Measurements from ENCODE around the gene CNTN2. TPM values are rescaled to one million over a fixed set of nuclear protein-coding genes. Genes with fewer than 3 reads are reported as not detected.

Gene CNTN2
- total and polyA plus RNA-seq, 2 experiments from 2014 or later, result 1.3 to 2.2 TPM

DNA sequence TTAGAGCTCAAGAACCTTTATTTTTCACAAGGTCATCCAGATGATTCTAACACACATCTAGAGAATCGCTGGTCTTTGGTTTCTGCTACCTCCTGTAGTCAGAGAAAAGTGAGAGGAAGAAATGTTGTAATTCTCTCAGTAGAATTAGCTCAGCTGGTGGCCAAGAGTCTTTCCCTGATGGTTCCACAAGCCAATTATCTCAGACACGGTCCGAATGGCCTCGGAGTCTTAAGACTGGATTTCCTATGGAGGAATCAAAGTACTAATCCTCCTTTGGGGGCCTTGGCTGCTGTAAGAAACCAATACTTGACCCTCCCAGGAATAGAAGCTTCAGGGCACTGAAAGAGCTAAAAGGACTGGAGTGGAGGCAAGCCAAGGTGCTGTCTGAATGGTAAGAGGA is 39.4 kb downstream of the CNTN2 start:
- H3K4me2 ChIP-seq, result no peak overlapping the region
- H3K27ac ChIP-seq (ENCODE audit: low read depth), result no peak overlapping the region
- Mint-ChIP-seq H3K27me3 (ENCODE audit: insufficient read depth, low read depth, poor library complexity) (no peaks in the 10 kb centered on the region), H3K4me1 (no peaks in the 10 kb centered on the region), H3K27ac (no peak overlapping the region), H3K4me3 (no peak overlapping the region), H3K36me3 (ENCODE audit: low read depth) (peaks cover 27% of the 10 kb centered on the region), H3K9me3 (no peaks in the 10 kb centered on the region)
- TF ChIP-seq, protein P1, sequence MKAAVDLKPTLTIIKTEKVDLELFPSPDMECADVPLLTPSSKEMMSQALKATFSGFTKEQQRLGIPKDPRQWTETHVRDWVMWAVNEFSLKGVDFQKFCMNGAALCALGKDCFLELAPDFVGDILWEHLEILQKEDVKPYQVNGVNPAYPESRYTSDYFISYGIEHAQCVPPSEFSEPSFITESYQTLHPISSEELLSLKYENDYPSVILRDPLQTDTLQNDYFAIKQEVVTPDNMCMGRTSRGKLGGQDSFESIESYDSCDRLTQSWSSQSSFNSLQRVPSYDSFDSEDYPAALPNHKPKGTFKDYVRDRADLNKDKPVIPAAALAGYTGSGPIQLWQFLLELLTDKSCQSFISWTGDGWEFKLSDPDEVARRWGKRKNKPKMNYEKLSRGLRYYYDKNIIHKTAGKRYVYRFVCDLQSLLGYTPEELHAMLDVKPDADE (IDR thresholded peaks at IDR 0.05), result no peak
- TF ChIP-seq, protein P2, sequence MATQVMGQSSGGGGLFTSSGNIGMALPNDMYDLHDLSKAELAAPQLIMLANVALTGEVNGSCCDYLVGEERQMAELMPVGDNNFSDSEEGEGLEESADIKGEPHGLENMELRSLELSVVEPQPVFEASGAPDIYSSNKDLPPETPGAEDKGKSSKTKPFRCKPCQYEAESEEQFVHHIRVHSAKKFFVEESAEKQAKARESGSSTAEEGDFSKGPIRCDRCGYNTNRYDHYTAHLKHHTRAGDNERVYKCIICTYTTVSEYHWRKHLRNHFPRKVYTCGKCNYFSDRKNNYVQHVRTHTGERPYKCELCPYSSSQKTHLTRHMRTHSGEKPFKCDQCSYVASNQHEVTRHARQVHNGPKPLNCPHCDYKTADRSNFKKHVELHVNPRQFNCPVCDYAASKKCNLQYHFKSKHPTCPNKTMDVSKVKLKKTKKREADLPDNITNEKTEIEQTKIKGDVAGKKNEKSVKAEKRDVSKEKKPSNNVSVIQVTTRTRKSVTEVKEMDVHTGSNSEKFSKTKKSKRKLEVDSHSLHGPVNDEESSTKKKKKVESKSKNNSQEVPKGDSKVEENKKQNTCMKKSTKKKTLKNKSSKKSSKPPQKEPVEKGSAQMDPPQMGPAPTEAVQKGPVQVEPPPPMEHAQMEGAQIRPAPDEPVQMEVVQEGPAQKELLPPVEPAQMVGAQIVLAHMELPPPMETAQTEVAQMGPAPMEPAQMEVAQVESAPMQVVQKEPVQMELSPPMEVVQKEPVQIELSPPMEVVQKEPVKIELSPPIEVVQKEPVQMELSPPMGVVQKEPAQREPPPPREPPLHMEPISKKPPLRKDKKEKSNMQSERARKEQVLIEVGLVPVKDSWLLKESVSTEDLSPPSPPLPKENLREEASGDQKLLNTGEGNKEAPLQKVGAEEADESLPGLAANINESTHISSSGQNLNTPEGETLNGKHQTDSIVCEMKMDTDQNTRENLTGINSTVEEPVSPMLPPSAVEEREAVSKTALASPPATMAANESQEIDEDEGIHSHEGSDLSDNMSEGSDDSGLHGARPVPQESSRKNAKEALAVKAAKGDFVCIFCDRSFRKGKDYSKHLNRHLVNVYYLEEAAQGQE (IDR thresholded peaks at IDR 0.05; ENCODE audit: unreplicated experiment), result no peak
- TF ChIP-seq STAT1 (IDR thresholded peaks at IDR 0.05; ENCODE audit: unreplicated experiment), result no peak
- no peak for TF ChIP-seq EZH2 (IDR thresholded peaks at IDR 0.05; ENCODE audit: low read depth, unreplicated experiment)
- TF ChIP-seq EZH2phosphoT487 (IDR thresholded peaks at IDR 0.05; ENCODE audit: unreplicated experiment), result no peak
- TF ChIP-seq CREB1 (CRISPR knock-in tag; IDR thresholded peaks at IDR 0.05; ENCODE audit: low read depth), result no peak
- TF ChIP-seq NANOG (IDR thresholded peaks at IDR 0.05; ENCODE audit: borderline replicate concordance), result no peak
- TF ChIP-seq ZNF331 (CRISPR knock-in tag; IDR thresholded peaks at IDR 0.05; ENCODE audit: low read depth), result no peak
- no peak for TF ChIP-seq POLR2AphosphoS5 (IDR thresholded peaks at IDR 0.05; ENCODE audit: low read depth)
- no peak for TF ChIP-seq JUNB (IDR thresholded peaks at IDR 0.05; ENCODE audit: unreplicated experiment)
- TF ChIP-seq ZNF114 (CRISPR knock-in tag; IDR thresholded peaks at IDR 0.05), result no peak
- TF ChIP-seq, protein P3, sequence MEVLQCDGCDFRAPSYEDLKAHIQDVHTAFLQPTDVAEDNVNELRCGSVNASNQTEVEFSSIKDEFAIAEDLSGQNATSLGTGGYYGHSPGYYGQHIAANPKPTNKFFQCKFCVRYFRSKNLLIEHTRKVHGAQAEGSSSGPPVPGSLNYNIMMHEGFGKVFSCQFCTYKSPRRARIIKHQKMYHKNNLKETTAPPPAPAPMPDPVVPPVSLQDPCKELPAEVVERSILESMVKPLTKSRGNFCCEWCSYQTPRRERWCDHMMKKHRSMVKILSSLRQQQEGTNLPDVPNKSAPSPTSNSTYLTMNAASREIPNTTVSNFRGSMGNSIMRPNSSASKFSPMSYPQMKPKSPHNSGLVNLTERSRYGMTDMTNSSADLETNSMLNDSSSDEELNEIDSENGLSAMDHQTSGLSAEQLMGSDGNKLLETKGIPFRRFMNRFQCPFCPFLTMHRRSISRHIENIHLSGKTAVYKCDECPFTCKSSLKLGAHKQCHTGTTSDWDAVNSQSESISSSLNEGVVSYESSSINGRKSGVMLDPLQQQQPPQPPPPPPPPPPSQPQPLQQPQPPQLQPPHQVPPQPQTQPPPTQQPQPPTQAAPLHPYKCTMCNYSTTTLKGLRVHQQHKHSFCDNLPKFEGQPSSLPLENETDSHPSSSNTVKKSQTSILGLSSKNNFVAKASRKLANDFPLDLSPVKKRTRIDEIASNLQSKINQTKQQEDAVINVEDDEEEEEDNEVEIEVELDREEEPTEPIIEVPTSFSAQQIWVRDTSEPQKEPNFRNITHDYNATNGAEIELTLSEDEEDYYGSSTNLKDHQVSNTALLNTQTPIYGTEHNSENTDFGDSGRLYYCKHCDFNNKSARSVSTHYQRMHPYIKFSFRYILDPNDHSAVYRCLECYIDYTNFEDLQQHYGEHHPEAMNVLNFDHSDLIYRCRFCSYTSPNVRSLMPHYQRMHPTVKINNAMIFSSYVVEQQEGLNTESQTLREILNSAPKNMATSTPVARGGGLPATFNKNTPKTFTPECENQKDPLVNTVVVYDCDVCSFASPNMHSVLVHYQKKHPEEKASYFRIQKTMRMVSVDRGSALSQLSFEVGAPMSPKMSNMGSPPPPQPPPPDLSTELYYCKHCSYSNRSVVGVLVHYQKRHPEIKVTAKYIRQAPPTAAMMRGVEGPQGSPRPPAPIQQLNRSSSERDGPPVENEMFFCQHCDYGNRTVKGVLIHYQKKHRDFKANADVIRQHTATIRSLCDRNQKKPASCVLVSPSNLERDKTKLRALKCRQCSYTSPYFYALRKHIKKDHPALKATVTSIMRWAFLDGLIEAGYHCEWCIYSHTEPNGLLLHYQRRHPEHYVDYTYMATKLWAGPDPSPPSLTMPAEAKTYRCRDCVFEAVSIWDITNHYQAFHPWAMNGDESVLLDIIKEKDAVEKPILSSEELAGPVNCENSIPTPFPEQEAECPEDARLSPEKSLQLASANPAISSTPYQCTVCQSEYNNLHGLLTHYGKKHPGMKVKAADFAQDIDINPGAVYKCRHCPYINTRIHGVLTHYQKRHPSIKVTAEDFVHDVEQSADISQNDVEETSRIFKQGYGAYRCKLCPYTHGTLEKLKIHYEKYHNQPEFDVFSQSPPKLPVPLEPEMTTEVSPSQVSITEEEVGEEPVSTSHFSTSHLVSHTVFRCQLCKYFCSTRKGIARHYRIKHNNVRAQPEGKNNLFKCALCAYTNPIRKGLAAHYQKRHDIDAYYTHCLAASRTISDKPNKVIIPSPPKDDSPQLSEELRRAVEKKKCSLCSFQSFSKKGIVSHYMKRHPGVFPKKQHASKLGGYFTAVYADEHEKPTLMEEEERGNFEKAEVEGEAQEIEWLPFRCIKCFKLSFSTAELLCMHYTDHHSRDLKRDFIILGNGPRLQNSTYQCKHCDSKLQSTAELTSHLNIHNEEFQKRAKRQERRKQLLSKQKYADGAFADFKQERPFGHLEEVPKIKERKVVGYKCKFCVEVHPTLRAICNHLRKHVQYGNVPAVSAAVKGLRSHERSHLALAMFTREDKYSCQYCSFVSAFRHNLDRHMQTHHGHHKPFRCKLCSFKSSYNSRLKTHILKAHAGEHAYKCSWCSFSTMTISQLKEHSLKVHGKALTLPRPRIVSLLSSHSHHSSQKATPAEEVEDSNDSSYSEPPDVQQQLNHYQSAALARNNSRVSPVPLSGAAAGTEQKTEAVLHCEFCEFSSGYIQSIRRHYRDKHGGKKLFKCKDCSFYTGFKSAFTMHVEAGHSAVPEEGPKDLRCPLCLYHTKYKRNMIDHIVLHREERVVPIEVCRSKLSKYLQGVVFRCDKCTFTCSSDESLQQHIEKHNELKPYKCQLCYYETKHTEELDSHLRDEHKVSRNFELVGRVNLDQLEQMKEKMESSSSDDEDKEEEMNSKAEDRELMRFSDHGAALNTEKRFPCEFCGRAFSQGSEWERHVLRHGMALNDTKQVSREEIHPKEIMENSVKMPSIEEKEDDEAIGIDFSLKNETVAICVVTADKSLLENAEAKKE (CRISPR knock-in tag; IDR thresholded peaks at IDR 0.05), result no peak
- TF ChIP-seq, protein P4, sequence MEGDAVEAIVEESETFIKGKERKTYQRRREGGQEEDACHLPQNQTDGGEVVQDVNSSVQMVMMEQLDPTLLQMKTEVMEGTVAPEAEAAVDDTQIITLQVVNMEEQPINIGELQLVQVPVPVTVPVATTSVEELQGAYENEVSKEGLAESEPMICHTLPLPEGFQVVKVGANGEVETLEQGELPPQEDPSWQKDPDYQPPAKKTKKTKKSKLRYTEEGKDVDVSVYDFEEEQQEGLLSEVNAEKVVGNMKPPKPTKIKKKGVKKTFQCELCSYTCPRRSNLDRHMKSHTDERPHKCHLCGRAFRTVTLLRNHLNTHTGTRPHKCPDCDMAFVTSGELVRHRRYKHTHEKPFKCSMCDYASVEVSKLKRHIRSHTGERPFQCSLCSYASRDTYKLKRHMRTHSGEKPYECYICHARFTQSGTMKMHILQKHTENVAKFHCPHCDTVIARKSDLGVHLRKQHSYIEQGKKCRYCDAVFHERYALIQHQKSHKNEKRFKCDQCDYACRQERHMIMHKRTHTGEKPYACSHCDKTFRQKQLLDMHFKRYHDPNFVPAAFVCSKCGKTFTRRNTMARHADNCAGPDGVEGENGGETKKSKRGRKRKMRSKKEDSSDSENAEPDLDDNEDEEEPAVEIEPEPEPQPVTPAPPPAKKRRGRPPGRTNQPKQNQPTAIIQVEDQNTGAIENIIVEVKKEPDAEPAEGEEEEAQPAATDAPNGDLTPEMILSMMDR (conservative IDR thresholded peaks at IDR 0.05; ENCODE audit: low read depth in 2 of 2), result no peak
- no peaks in the 10 kb centered on the region; the same call in 1 of the 2 replicates for H3K36me3 ChIP-seq (ENCODE audit: insufficient read depth)
- no peak for DNase-seq (ENCODE audit: low spot score)
- no peaks in the 10 kb centered on the region for H3K79me2 ChIP-seq (replicated peaks; ENCODE audit: insufficient read depth)
- no peak overlapping the region for H2AFZ ChIP-seq
- no peaks in the 10 kb centered on the region for H3K4me1 ChIP-seq (ENCODE audit: insufficient read depth)
- no peaks in the 10 kb centered on the region for H4K20me1 ChIP-seq (replicated peaks; ENCODE audit: insufficient read depth)
- no peaks in the 10 kb centered on the region for H3K9me2 ChIP-seq (ENCODE audit: insufficient read depth)
- no peak overlapping the region for H3K4me3 ChIP-seq
- H3K27me3 ChIP-seq (ENCODE audit: insufficient read depth), result no peaks in the 10 kb centered on the region
- no peak for ATAC-seq
- H3F3A ChIP-seq (replicated peaks; ENCODE audit: low read depth), result no peaks in the 10 kb centered on the region

Measured in GM23338 (cell line).